Measurements from ENCODE around the gene ENO2. TPM values are rescaled to one million over a fixed set of nuclear protein-coding genes. Genes with fewer than 3 reads are reported as not detected.
A peak's percentile ranks its signal among the peaks of the same experiment; 100 is the strongest.

The ENO2 gene
- total RNA-seq, 6 donors from 2014 or later, result 33.4 to 44.0 (median 40.7) TPM

DNA sequence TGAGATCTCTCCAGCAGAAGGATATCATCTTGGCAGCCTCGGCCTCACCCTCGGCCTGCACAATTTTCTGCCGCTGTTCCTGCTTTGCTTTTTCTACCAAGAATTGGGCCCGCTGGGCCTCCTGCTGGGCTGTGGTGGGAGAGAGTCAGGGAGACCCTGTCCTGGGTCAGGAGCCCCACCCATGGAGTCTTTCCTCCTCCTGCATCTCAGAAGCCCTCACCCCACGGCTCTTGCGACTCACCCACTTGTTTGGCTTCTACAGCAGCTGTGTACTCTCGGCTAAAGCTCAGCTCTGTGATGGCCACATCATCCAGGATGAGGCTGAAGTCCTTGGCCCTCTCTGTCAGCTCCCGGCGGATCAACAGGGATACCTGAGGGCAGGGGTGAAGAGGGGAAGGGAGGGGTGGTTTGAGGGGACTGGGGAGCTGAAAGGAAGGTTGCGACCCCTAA, 53.3 kb downstream of the ENO2 start:
- peak overlapping the region in 1 of 4 donors; percentile 13 for H3K27ac ChIP-seq
- WGBS, 2 donors, result 93 to 94% methylated on average over 10 of the region's 10 CpGs
- H3K9me3 ChIP-seq, result no peaks in the 10 kb centered on the region
- no peaks in the 10 kb centered on the region for H3K27me3 ChIP-seq
- no peak for TF ChIP-seq EP300 (IDR thresholded peaks at IDR 0.05)
- no peak for TF ChIP-seq POLR2AphosphoS5 (IDR thresholded peaks at IDR 0.05)
- TF ChIP-seq, protein P1, sequence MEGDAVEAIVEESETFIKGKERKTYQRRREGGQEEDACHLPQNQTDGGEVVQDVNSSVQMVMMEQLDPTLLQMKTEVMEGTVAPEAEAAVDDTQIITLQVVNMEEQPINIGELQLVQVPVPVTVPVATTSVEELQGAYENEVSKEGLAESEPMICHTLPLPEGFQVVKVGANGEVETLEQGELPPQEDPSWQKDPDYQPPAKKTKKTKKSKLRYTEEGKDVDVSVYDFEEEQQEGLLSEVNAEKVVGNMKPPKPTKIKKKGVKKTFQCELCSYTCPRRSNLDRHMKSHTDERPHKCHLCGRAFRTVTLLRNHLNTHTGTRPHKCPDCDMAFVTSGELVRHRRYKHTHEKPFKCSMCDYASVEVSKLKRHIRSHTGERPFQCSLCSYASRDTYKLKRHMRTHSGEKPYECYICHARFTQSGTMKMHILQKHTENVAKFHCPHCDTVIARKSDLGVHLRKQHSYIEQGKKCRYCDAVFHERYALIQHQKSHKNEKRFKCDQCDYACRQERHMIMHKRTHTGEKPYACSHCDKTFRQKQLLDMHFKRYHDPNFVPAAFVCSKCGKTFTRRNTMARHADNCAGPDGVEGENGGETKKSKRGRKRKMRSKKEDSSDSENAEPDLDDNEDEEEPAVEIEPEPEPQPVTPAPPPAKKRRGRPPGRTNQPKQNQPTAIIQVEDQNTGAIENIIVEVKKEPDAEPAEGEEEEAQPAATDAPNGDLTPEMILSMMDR (IDR thresholded peaks at IDR 0.05), result no peak
- TF ChIP-seq POLR2A (IDR thresholded peaks at IDR 0.05), result no peak
- peaks cover 8 to 38% (median 35%) of the 10 kb centered on the region in 4 donors for H3K36me3 ChIP-seq
- H3K4me1 ChIP-seq, result peaks cover 32 to 50% (median 42%) of the 10 kb centered on the region in 4 donors
- ATAC-seq (ENCODE audit: low FRiP score in 2 of 2) (no peak), DNase-seq (no peak)
- no peak overlapping the region for H3K4me3 ChIP-seq

DNA sequence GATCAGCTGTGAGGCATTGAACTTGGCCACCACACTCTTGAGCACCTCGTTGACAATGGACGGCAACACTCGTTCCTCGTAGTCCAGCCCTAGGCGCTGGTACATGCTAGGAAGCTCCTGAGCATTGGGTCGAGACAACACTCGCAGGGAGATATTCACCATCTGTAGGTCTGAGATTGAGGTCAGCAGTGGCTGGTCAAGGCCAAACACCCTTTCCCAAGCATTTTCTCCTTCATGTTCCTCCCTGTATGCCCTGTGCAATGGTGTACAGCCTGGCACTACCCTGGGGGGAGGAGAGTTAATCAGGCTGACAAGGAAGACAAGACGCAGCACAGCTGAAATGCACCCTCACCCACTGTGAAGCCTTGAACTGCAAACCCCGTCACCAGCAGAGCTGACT, 54.0 kb downstream of the ENO2 start:
- TF ChIP-seq EP300 (IDR thresholded peaks at IDR 0.05), result no peak
- no peak for TF ChIP-seq POLR2A (IDR thresholded peaks at IDR 0.05)
- no peak for ATAC-seq (ENCODE audit: low FRiP score in 2 of 2)
- Histone ChIP-seq H3K4me3 (no peak overlapping the region), H3K27me3 (no peaks in the 10 kb centered on the region), H3K36me3 (peaks cover 8 to 38% (median 35%) of the 10 kb centered on the region in 4 donors), H3K4me1 (peaks cover 32 to 48% (median 40%) of the 10 kb centered on the region in 4 donors), H3K9me3 (no peaks in the 10 kb centered on the region), H3K27ac (no peak overlapping the region)
- WGBS, 2 donors, result 83 to 87% methylated on average over 9 of the region's 9 CpGs
- DNase-seq, result no peak

DNA sequence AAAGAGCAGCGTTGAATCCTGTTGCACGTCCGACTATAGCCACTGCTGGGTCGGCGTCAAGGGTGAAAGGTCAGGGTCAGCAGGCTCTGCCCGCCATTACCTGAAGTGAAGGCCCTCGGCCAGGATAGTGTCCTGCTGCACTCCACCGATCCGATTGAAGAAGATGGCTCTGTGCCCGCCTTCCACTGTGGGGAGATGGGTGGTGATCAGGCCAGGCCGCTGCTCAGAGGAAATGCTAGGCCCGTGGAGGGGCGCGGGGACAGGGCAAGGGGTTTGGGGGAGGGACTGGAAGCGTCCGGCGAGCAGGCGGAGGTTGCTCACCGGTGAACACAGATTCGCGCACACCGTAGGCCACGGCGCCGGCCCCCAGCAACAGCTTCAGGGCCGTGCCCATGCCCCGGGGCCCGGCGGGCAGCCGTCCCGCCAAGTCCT, 55.7 kb downstream of the ENO2 start:
- no peaks in the 10 kb centered on the region for H3K9me3 ChIP-seq
- peak overlapping the region; percentile 87 to 95 (median 93) for H3K4me3 ChIP-seq
- DNase-seq, result peak in 1 of 2 donors; percentile 91
- H3K4me1 ChIP-seq, result peaks cover 26 to 39% (median 31%) of the 10 kb centered on the region in 4 donors
- WGBS, 2 donors, result 0 to 2% methylated on average over 5 to 12 of the region's 31 CpGs
- H3K27me3 ChIP-seq, result no peaks in the 10 kb centered on the region
- TF ChIP-seq POLR2A (IDR thresholded peaks at IDR 0.05), result no peak
- TF ChIP-seq, protein P1 (IDR thresholded peaks at IDR 0.05), result peak in 1 of 6 experiments; percentile 4
- peaks cover 13 to 53% (median 43%) of the 10 kb centered on the region in 4 donors for H3K36me3 ChIP-seq
- H3K27ac ChIP-seq, result peak overlapping the region; percentile 90 to 97 (median 94)
- peak; percentile 15 to 46 for ATAC-seq (ENCODE audit: low FRiP score in 2 of 2)

Small RNAs within 50 kb of the gene (small RNA-seq; reads per million reads assigned to genes)
- gene MIR141 (357 to 1,333 (median 535) reads per million in 4 donors), gene MIR200C (62.7 to 298 (median 95.4) reads per million in 4 donors), gene RNU7-1 (0 reads per million in 4 donors), gene SCARNA12 (0 to 1.0 (median 0.50) reads per million in 4 donors)

Other genes with a start within 250 kb of the ENO2 start
- gene ZNF384, start 225.2 kb upstream of the ENO2 start, total RNA-seq, result 10 to 100 TPM; 33.4 to 52.8 (median 43.0) TPM
- gene PIANP, start 213.8 kb upstream of the ENO2 start, total RNA-seq, result under 1 TPM in 3 of 6 donors, not detected in 3; 0.13 to 0.83 (median 0.39) TPM
- 10 to 100 TPM; 36.9 to 70.2 (median 63.0) TPM for gene COPS7A, start 190.5 kb upstream of the ENO2 start, total RNA-seq
- 100 to 1,000 TPM; 136 to 221 (median 144) TPM for gene MLF2, start 161.4 kb upstream of the ENO2 start, total RNA-seq
- 100 to 1,000 TPM; 142 to 463 (median 224) TPM for gene PTMS, start 148.2 kb upstream of the ENO2 start, total RNA-seq
- gene LAG3, start 142.1 kb upstream of the ENO2 start, total RNA-seq, result 1 to 10 TPM in 4 of 6 donors, under 1 TPM in 2; 0.46 to 2.6 (median 1.5) TPM
- 10 to 100 TPM; 10.5 to 86.6 (median 35.6) TPM for gene CD4, start 125.1 kb upstream of the ENO2 start, total RNA-seq
- 10 to 100 TPM in 5 of 6 donors, 1 to 10 TPM in 1; 8.1 to 47.1 (median 16.5) TPM for gene GPR162, start 92.8 kb upstream of the ENO2 start, total RNA-seq
- gene P3H3, start 86.2 kb upstream of the ENO2 start, total RNA-seq, result 10 to 100 TPM in 2 of 6 donors, 1 to 10 TPM in 4; 2.7 to 15.7 (median 7.0) TPM
- 1 to 10 TPM in 2 of 6 donors, under 1 TPM in 3, not detected in 1; 0.44 to 1.4 (median 0.86) TPM for gene GNB3, start 73.7 kb upstream of the ENO2 start, total RNA-seq
- 10 to 100 TPM in 1 of 6 donors, 1 to 10 TPM in 3, under 1 TPM in 1, not detected in 1; 0.39 to 10.3 (median 2.8) TPM for gene CDCA3, start 63.3 kb upstream of the ENO2 start, total RNA-seq
- gene USP5, start 62.4 kb upstream of the ENO2 start, total RNA-seq, result 10 to 100 TPM; 22.6 to 77.0 (median 35.6) TPM
- gene TPI1, start 47.0 kb upstream of the ENO2 start, total RNA-seq, result 100 to 1,000 TPM; 137 to 407 (median 309) TPM
- 10 to 100 TPM; 27.7 to 63.3 (median 35.0) TPM for gene SPSB2, start 41.3 kb upstream of the ENO2 start, total RNA-seq
- gene LRRC23, start 9.8 kb upstream of the ENO2 start, total RNA-seq, result 10 to 100 TPM; 12.0 to 83.2 (median 29.1) TPM
- gene ATN1, start 13.4 kb downstream of the ENO2 start, total RNA-seq, result 100 to 1,000 TPM in 4 of 6 donors, 10 to 100 TPM in 2; 74.7 to 321 (median 133) TPM
- gene RNU7-1, start 29.2 kb downstream of the ENO2 start, total RNA-seq, result not detected
- 100 to 1,000 TPM in 5 of 6 donors, 10 to 100 TPM in 1; 83.8 to 291 (median 179) TPM for gene C12orf57, start 29.4 kb downstream of the ENO2 start, total RNA-seq
- gene PTPN6, start 36.8 kb downstream of the ENO2 start, total RNA-seq, result 100 to 1,000 TPM in 4 of 6 donors, 10 to 100 TPM in 2; 56.3 to 215 (median 114) TPM
- 100 to 1,000 TPM; 101 to 196 (median 140) TPM for gene PHB2, start 56.1 kb downstream of the ENO2 start, total RNA-seq
- 10 to 100 TPM; 30.4 to 47.4 (median 38.3) TPM for gene EMG1, start 56.3 kb downstream of the ENO2 start, total RNA-seq
- gene LPCAT3, start 103.9 kb downstream of the ENO2 start, total RNA-seq, result 100 to 1,000 TPM in 1 of 6 donors, 10 to 100 TPM in 5; 56.3 to 110 (median 84.1) TPM
- gene C1S, start 146.1 kb downstream of the ENO2 start, total RNA-seq, result 100 to 1,000 TPM; 146 to 338 (median 208) TPM
- 100 to 1,000 TPM; 116 to 410 (median 210) TPM for gene C1R, start 177.9 kb downstream of the ENO2 start, total RNA-seq
- 100 to 1,000 TPM in 1 of 6 donors, 10 to 100 TPM in 5; 55.9 to 224 (median 82.7) TPM for gene C1RL, start 194.6 kb downstream of the ENO2 start, total RNA-seq
- gene RBP5, start 214.3 kb downstream of the ENO2 start, total RNA-seq, result 1 to 10 TPM in 2 of 6 donors, not detected in 4; 1.8 to 6.9 TPM
- gene CLSTN3, start 215.8 kb downstream of the ENO2 start, total RNA-seq, result 100 to 1,000 TPM in 1 of 6 donors, 10 to 100 TPM in 5; 14.4 to 111 (median 39.0) TPM

All from upper lobe of left lung (tissue), 6 donors.